Right atrium auricular region (tissue), 2 donors: ENCODE data around the gene TRAK1. TPM values are rescaled to one million over a fixed set of nuclear protein-coding genes. Genes with fewer than 3 reads are reported as not detected.
A peak's percentile ranks its signal among the peaks of the same experiment; 100 is the strongest.

Experiments
- DNase-seq: peaks from one replicate; pipeline ENCODE4 v3.0.0-alpha.2; 2019; ENCODE audit warnings: low spot score
- H3K27ac ChIP-seq, 2 donors: fragments of 200-600 bp; sonication (generic); 1 replicate in 1 of 2; 2 replicates in 1 of 2; pipeline ENCODE4 v1.5.1; 2016 to 2019
- H3K27me3 ChIP-seq, 2 donors: fragments of 200-600 bp; sonication (generic); one replicate each; pipeline versions ENCODE4 v1.5.1 to v1.6.0; 2017 to 2019
- H3K36me3 ChIP-seq: fragments of 200-600 bp; sonication (generic); one replicate; pipeline ENCODE4 v1.5.1; 2016
- H3K4me1 ChIP-seq, 2 donors: fragments of 200-600 bp; sonication (generic); one replicate each; pipeline versions ENCODE4 v1.5.1 to v1.6.0; 2017 to 2019
- H3K4me3 ChIP-seq, 2 donors: fragments of 200-600 bp; sonication (generic); 1 replicate in 1 of 2; 2 replicates in 1 of 2; pipeline ENCODE4 v1.5.1; 2017 to 2019; ENCODE audit warnings: mild to moderate bottlenecking in 1 of 2, moderate library complexity in 1 of 2
- H3K9me3 ChIP-seq, 2 donors: fragments of 200-600 bp; sonication (generic); one replicate each; pipeline ENCODE4 v1.5.1; 2019
- CTCF ChIP-seq, 2 donors: fragments of 200-600 bp; sonication (generic); IDR thresholded peaks; one replicate each; pipeline ENCODE4 v1.5.1; 2019; ENCODE audit warnings: antibody characterized with exemption in 2 of 2
- total RNA-seq, 2 donors: library from RNA; depleted of rRNA; stranded (reverse); fragments of >200 nt; gene quantifications; one replicate each; pipeline ENCODE4 v1.1.0, GENCODE V29; 2016

Gene TRAK1
- total RNA-seq, 2 donors from 2014 or later = 172 to 259 TPM

GRCh38 chr3:42230860-42231259, 139.7 kb downstream of the TRAK1 start:
- Histone ChIP-seq H3K4me1 (peaks cover 0 to 8% of the 10 kb centered on the region in 2 donors), H3K36me3 (no peaks in the 10 kb centered on the region), H3K4me3 (no peak overlapping the region), H3K27me3 (no peaks in the 10 kb centered on the region), H3K9me3 (no peaks in the 10 kb centered on the region), H3K27ac (no peak overlapping the region)
- no peak for TF ChIP-seq CTCF (IDR thresholded peaks at IDR 0.05)
- DNase-seq = no peak

GRCh38 chr3:42235532-42235931, 144.4 kb downstream of the TRAK1 start:
- no peaks in the 10 kb centered on the region for H3K4me1 ChIP-seq
- H3K36me3 ChIP-seq = no peaks in the 10 kb centered on the region
- no peak for TF ChIP-seq CTCF (IDR thresholded peaks at IDR 0.05)
- no peak for DNase-seq
- no peak overlapping the region for H3K27ac ChIP-seq
- H3K4me3 ChIP-seq = no peak overlapping the region
- H3K9me3 ChIP-seq = peaks cover 0 to 21% of the 10 kb centered on the region in 2 donors
- no peaks in the 10 kb centered on the region for H3K27me3 ChIP-seq

GRCh38 chr3:42236611-42237010, 145.5 kb downstream of the TRAK1 start:
- Histone ChIP-seq H3K9me3 (peaks cover 0 to 21% of the 10 kb centered on the region in 2 donors), H3K27me3 (no peaks in the 10 kb centered on the region), H3K27ac (no peak overlapping the region), H3K36me3 (no peaks in the 10 kb centered on the region), H3K4me1 (no peaks in the 10 kb centered on the region), H3K4me3 (no peak overlapping the region)
- TF ChIP-seq CTCF (IDR thresholded peaks at IDR 0.05) = no peak
- no peak for DNase-seq

GRCh38 chr3:42246091-42246490, 154.9 kb downstream of the TRAK1 start:
- TF ChIP-seq CTCF (IDR thresholded peaks at IDR 0.05) = no peak
- Histone ChIP-seq H3K27me3 (no peaks in the 10 kb centered on the region), H3K27ac (no peak overlapping the region), H3K9me3 (no peaks in the 10 kb centered on the region), H3K36me3 (no peaks in the 10 kb centered on the region), H3K4me1 (no peaks in the 10 kb centered on the region), H3K4me3 (no peak overlapping the region)
- DNase-seq = no peak

GRCh38 chr3:42247576-42248027, 156.4 kb downstream of the TRAK1 start:
- H3K27ac ChIP-seq = no peak overlapping the region
- no peaks in the 10 kb centered on the region for H3K36me3 ChIP-seq
- DNase-seq = no peak
- H3K4me1 ChIP-seq = no peaks in the 10 kb centered on the region
- H3K4me3 ChIP-seq = no peak overlapping the region
- no peaks in the 10 kb centered on the region for H3K9me3 ChIP-seq
- TF ChIP-seq CTCF (IDR thresholded peaks at IDR 0.05) = peak; percentile 51 to 84
- no peaks in the 10 kb centered on the region for H3K27me3 ChIP-seq

DNA sequence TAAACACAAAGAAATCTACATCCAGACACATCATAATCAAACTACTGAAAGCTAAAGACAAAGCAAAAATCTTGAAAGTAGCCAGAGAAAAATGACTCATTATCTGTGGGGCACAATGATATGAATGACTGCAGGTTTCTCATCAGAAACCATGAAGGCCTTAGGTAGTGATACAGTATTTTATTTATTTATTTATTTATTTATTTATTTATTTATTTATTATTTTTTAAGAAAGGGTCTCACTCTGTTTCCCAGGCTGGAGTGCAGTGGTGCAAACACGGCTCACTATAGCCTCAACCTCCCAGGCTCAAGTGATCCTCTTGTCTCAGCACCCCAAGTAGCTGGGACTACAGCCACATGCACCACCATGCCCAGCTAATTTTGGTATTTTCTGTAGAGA, 159.6 kb downstream of the TRAK1 start:
- no peaks in the 10 kb centered on the region for H3K9me3 ChIP-seq
- no peaks in the 10 kb centered on the region for H3K36me3 ChIP-seq
- DNase-seq = no peak
- H3K27ac ChIP-seq = no peak overlapping the region
- TF ChIP-seq CTCF (IDR thresholded peaks at IDR 0.05) = no peak
- H3K4me3 ChIP-seq = no peak overlapping the region
- H3K27me3 ChIP-seq = no peaks in the 10 kb centered on the region
- H3K4me1 ChIP-seq = no peaks in the 10 kb centered on the region
